Stimulated activated CD8-positive, alpha-beta memory T cell treated with anti-CD3 and anti-CD28 coated beads, Interleukin-15, amount 100 ng/mL, for 4 hours (primary cell): ENCODE data around the gene GNB2.
A peak's percentile ranks its signal among the peaks of the same experiment; 100 is the strongest.
"Not testable (repeated sequence)": the region's sequence is repeated elsewhere in the genome, so short reads cannot be mapped to it uniquely, and the experiment has no call there.

Experiments
- DNase-seq, 2 donors: peaks; one replicate each; pipeline ENCODE4 v3.0.0-alpha.2; 2020; ENCODE audit warnings: low read depth in 2 of 2

GNB2 gene

GRCh38 chr7:100662194-100662776 is 11.3 kb upstream of the GNB2 start:
- not testable (repeated sequence) for DNase-seq

DNA sequence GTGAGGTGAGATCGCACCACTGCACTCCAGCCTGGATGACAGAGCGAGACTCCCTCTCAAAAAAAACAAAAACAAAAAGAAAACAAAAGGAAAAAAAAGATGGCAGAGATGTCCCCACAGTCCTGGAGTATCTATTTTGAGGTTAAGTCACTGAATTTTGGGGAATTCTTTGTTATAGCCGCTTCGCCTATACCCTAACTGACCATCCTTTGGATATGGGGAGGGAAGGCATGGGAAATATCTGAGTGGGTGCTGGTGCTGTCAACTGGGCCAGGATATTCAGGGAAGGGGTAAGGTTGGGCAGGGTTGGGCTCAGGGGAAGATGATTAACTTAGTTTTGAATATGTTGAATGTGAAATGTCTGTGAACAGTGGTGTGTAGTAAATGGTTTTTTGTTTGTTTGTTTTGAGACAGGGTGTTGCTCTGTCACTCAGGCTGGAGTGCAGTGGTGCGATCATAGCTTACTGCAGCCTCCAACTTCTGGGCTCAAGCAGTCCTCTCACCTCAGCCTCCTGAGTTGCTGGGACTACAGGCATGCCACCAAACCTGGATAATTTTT is 8.3 kb upstream of the GNB2 start:
- DNase-seq: no peak

DNA sequence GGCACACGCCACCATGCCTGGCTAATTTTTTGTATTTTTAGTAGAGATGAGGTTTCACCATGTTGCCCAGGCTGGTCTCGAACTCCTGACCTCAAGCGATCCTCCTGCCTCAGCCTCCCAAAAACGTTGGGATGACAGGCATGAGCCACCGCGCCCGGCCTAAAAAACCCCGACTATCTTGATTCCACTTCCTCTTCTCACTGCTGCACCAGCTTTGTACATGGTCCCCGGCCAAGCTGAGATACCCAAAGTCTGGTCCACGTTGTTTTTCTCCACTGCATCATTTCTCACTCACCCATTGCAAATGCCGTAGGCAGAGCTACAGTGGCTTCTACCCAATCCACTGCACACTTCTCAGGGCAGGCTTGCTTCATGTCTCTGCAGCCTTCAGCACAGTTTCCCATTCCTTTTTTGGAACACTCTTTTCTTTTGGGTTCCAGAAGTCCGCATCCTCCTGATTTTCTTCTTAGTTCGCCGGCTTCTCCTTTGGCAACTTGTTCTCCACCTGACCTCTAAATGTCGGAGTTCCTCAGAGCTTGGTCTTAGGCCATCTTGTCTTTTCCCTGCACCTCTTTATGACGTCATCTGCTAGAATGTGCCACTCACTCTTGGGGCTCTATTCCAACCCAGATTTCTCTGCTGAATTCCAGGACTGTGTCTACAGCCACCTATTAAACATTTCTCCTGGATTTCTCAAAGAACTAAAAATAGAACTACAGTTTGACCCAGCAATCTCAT is 6.0 kb upstream of the GNB2 start:
- no peak for DNase-seq

DNA sequence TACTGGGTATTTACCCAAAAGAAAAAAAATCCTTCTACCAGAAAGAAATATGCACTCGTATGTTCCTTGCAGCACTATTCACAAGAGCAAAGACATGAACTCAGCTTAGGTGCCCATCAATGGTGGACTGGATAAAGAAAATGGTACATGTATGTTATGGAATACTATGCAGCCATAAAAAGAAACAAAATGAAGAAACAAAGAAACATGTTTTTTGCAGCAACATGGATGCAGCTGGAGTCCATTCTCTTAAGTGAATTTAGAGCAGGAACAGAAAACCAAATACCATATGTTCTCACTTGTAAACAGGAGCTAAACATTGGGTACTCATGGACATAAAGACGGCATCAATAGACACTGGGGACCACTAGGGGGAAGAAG is 5.5 kb upstream of the GNB2 start:
- DNase-seq: no peak

GRCh38 chr7:100669106-100669505 is 4.4 kb upstream of the GNB2 start:
- DNase-seq: not testable (repeated sequence)

DNA sequence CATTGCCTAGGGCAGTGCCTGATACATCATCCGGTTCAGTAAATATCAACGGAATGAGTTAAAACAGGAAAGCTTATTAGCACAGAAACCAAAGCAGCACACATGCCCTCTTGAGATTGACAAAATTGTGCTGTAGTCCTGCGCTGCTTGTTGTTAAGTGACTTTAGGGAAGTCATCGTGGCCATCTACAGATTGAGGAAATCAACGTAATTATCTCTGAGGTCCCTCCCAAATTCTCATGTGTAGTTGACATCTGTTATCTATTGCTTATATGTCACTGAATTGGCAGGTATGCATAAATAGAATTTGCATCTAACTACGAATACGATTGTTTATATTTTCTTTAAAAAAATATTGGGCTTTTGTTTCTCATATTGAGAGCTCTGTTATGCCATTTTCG is 3.5 kb upstream of the GNB2 start:
- DNase-seq: no peak

DNA sequence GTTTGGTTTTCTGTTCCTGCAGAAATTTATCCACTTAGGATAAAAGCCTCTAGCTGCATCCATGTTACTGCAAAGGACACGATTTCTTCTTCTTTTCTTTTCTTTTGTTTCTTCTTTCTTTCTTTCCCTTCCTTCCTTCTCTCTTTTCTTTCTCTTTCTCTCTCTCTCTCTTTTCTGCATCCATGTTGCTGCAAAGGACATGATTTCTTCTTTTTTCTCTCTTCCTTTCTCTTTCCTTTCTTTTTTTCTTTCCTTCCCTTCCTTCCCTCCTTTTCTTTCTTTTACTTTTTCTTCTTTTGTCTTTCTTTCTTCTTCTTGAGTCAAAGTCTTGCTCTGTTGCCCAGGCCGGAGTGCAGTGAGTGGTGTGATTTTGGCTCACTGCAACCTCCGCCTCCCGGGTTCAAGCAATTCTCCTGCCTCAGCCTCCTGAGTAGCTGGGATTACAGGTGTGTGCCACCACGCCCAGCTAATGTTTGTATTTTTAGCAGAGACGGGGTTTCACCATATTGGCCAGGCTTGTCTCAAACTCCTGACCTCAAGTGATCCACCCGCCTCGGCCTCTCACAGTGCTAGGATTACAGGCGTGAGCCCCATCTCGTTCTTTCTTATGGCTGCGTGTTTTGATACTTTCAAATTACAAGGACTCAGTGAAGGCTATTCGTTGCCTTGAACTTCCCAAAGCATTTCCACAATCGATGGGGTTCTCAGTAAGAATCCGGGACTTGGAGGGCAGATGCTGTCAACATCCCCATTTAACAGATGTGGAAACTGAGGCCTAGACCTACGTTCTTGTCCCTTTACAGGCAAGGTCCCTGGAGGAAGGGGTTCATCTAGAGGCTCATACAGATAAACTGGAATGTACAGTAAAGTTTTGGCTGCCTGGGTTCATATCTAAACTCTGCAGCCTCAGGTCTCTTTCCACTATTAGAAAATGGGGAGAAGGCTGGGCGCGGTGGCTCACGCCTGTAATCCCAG is 1.9 kb upstream of the GNB2 start:
- no peak for DNase-seq

- no peak for DNase-seq
These were observed 436 bp downstream of the GNB2 start for GRCh38 chr7:100673942-100674410.

GRCh38 chr7:100674411-100675104 is 1.0 kb downstream of the GNB2 start:
- DNase-seq: no peak

DNA sequence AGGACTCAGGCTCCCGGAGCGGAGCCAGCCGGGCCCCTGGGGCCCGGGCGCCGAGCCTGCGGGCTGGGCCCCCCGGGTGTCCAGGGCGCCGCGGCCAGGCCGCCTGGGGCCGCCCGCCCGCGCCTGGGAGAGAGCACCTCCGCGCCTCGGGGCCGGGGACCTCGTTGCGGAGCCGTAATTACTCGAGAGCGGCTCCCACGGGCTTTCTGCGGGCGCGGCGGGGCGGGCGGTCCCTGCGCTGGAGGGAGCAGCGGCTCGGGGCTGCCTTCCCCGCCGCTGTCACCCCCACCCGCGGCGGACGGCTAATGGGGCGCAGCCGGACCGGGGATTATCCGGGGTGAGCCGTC is 1.5 kb downstream of the GNB2 start:
- no peak for DNase-seq

GRCh38 chr7:100675581-100676350 is 2.2 kb downstream of the GNB2 start:
- peak; percentile 70 to 79 for DNase-seq

DNA sequence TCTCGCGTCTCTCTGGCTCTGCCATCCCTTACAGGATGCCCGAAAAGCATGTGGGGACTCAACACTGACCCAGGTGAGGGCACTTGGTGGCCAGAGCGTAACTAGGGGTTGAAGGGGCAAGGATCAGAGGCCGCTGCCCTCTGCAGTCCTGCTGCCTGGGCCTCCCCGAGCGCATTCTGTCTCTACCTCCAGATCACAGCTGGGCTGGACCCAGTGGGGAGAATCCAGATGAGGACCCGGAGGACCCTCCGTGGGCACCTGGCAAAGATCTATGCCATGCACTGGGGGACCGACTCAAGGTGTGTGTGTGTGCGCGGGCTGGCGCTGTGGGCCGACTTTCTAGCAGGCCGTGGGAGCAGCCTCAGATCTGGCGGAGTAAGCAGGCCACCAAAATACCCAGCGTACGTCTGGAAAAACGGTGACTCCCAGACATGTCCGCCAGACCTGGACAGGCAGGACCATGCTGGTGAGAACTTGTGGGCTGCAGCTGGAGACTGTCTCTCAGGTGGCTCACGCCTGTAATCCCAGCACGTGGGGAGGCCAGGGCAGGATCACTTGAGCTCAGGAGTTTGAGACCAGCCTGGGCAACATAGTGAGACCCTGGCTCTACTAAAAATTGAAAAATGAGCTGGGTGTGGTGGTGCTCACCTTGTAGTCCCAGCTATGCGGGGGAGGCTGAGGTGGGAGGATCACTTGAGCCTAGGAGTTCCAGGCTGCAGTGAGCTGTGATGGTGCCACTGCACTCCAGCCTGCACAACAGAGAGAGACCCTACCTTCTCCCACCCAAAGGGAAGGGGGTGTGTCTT is 3.2 kb downstream of the GNB2 start:
- DNase-seq: no peak

- no peak for DNase-seq
These were observed 4.0 kb downstream of the GNB2 start for GRCh38 chr7:100677308-100678267.

- no peak for DNase-seq
These were observed 4.9 kb downstream of the GNB2 start for GRCh38 chr7:100678291-100678984.

DNA sequence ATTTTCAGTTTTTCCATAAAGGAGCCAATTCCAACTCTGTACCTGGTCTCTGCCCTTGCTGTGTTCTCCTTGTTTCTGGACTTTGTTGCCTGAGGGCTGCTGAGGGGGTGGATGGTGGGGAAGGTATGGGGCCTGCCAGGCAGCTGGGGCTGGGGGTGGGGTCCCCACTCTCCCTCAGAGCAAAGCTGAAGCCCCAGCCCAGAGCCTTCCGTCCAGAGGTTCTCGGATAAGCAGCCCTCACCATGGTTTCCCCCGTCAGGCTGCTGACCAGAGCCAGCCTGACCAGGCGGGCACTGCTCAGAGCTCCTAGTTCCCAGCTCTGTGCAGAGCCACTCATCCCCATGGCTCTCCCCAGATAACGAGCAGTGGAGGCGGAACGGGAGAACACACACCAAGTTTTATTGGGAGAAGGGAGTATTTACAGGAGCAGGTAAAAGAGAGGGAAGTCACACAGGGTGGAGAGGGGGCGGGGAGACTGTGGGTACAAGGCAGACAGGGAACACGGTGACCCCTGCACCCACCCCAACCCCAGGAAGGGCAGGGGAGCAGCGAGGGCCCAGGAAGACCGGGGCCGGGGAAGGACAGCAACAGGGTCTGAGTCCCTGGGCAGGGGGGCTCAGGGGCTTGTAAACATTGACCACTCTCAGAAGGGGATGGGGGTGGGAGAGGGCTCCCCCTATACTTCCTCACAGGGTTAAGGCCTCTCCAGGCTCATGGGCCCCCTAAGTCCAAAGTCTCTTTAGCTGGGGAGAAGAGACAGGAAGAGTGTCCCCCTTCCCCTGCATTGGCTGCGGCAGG is 5.8 kb downstream of the GNB2 start:
- no peak for DNase-seq

GRCh38 chr7:100679927-100680575 is 6.5 kb downstream of the GNB2 start:
- DNase-seq: no peak
